ENCODE measurements around the gene MAPK10. TPM values are rescaled to one million over a fixed set of nuclear protein-coding genes. Genes with fewer than 3 reads are reported as not detected.
A peak's percentile ranks its signal among the peaks of the same experiment; 100 is the strongest.

MAPK10 gene
- total and polyA plus RNA-seq, 2 donors (not counting 1 experiment from before 2014, with no cell fraction given): 3.8 to 20.0 TPM

- Histone ChIP-seq H2AFZ (ENCODE audit: low read length) (no peak overlapping the region), H3K9ac (ENCODE audit: insufficient read depth, low read length) (no peak overlapping the region), H3K79me2 (ENCODE audit: control insufficient read depth, insufficient read depth, low read length) (no peaks in the 10 kb centered on the region), H3K27me3 (ENCODE audit: control insufficient read depth, insufficient read depth, low read length) (no peaks in the 10 kb centered on the region), H3K4me2 (ENCODE audit: extremely low read depth, insufficient read depth, low read length) (no peak overlapping the region), H3K9me3 (ENCODE audit: control insufficient read depth, insufficient read depth, low read depth, low read length) (no peaks in the 10 kb centered on the region), H3K4me1 (ENCODE audit: control insufficient read depth, extremely low read depth, insufficient read depth, low read length) (no peaks in the 10 kb centered on the region), H3K4me3 (replicated peaks in 1 of 4; ENCODE audit: control extremely low read depth in 1 of 4, insufficient read depth in 1 of 4, low read depth in 3 of 4, low read length in 4 of 4) (no peak overlapping the region), H3K36me3 (ENCODE audit: control insufficient read depth, insufficient read depth, low read length) (no peaks in the 10 kb centered on the region), H4K20me1 (ENCODE audit: control insufficient read depth, extremely low read depth, insufficient read depth, low read length) (no peaks in the 10 kb centered on the region), H3K27ac (ENCODE audit: insufficient read depth, low read length) (no peak overlapping the region)
- no peak for DNase-seq (ENCODE audit: low read depth in 2 of 2)
- no peak for TF ChIP-seq EZH2 (IDR thresholded peaks at IDR 0.05; ENCODE audit: low read length, missing control alignments)
- no peak for TF ChIP-seq CTCF (conservative IDR thresholded peaks at IDR 0.05 in 1 of 2, IDR thresholded peaks at IDR 0.05 in 1 of 2; ENCODE audit: low read depth in 1 of 2, low read length in 2 of 2)
Observed at GRCh38 chr4:86313656-86314055, 46.2 kb downstream of the MAPK10 start.

- Histone ChIP-seq H4K20me1 (ENCODE audit: control insufficient read depth, extremely low read depth, insufficient read depth, low read length) (no peaks in the 10 kb centered on the region), H3K36me3 (ENCODE audit: control insufficient read depth, insufficient read depth, low read length) (no peaks in the 10 kb centered on the region), H2AFZ (ENCODE audit: low read length) (no peak overlapping the region), H3K27ac (ENCODE audit: insufficient read depth, low read length) (no peak overlapping the region), H3K4me1 (ENCODE audit: control insufficient read depth, extremely low read depth, insufficient read depth, low read length) (peaks cover 4% of the 10 kb centered on the region), H3K27me3 (ENCODE audit: control insufficient read depth, insufficient read depth, low read length) (no peaks in the 10 kb centered on the region), H3K79me2 (ENCODE audit: control insufficient read depth, insufficient read depth, low read length) (no peaks in the 10 kb centered on the region), H3K4me3 (replicated peaks in 1 of 4; ENCODE audit: control extremely low read depth in 1 of 4, insufficient read depth in 1 of 4, low read depth in 3 of 4, low read length in 4 of 4) (no peak overlapping the region), H3K9me3 (ENCODE audit: control insufficient read depth, insufficient read depth, low read depth, low read length) (no peaks in the 10 kb centered on the region), H3K4me2 (ENCODE audit: extremely low read depth, insufficient read depth, low read length) (no peak overlapping the region), H3K9ac (ENCODE audit: insufficient read depth, low read length) (no peak overlapping the region)
- TF ChIP-seq CTCF (conservative IDR thresholded peaks at IDR 0.05 in 1 of 2, IDR thresholded peaks at IDR 0.05 in 1 of 2; ENCODE audit: low read depth in 1 of 2, low read length in 2 of 2): no peak
- no peak for TF ChIP-seq EZH2 (IDR thresholded peaks at IDR 0.05; ENCODE audit: low read length, missing control alignments)
- peak in 1 of 2 donors; percentile 36 for DNase-seq (ENCODE audit: low read depth in 2 of 2)
Observed at GRCh38 chr4:86307432-86307831, 52.4 kb downstream of the MAPK10 start.

GRCh38 chr4:86306816-86307215, 53.0 kb downstream of the MAPK10 start:
- peak overlapping the region; percentile 8 for H3K4me2 ChIP-seq (ENCODE audit: extremely low read depth, insufficient read depth, low read length)
- no peak overlapping the region for H3K4me3 ChIP-seq (replicated peaks in 1 of 4; ENCODE audit: control extremely low read depth in 1 of 4, insufficient read depth in 1 of 4, low read depth in 3 of 4, low read length in 4 of 4)
- H3K9ac ChIP-seq (ENCODE audit: insufficient read depth, low read length): no peak overlapping the region
- H3K27ac ChIP-seq (ENCODE audit: insufficient read depth, low read length): no peak overlapping the region
- peak; percentile 85 to 87 for DNase-seq (ENCODE audit: low read depth in 2 of 2)
- no peaks in the 10 kb centered on the region for H4K20me1 ChIP-seq (ENCODE audit: control insufficient read depth, extremely low read depth, insufficient read depth, low read length)
- no peaks in the 10 kb centered on the region for H3K27me3 ChIP-seq (ENCODE audit: control insufficient read depth, insufficient read depth, low read length)
- no peaks in the 10 kb centered on the region for H3K79me2 ChIP-seq (ENCODE audit: control insufficient read depth, insufficient read depth, low read length)
- no peaks in the 10 kb centered on the region for H3K9me3 ChIP-seq (ENCODE audit: control insufficient read depth, insufficient read depth, low read depth, low read length)
- peaks cover 4% of the 10 kb centered on the region for H3K4me1 ChIP-seq (ENCODE audit: control insufficient read depth, extremely low read depth, insufficient read depth, low read length)
- no peaks in the 10 kb centered on the region for H3K36me3 ChIP-seq (ENCODE audit: control insufficient read depth, insufficient read depth, low read length)
- no peak for TF ChIP-seq CTCF (conservative IDR thresholded peaks at IDR 0.05 in 1 of 2, IDR thresholded peaks at IDR 0.05 in 1 of 2; ENCODE audit: low read depth in 1 of 2, low read length in 2 of 2)
- TF ChIP-seq EZH2 (IDR thresholded peaks at IDR 0.05; ENCODE audit: low read length, missing control alignments): no peak
- no peak overlapping the region for H2AFZ ChIP-seq (ENCODE audit: low read length)

All from fibroblast of lung (primary cell).